ACC112 (cell line): ENCODE data around the gene FUNDC2.
A peak's percentile ranks its signal among the peaks of the same experiment; 100 is the strongest.

Source experiments
- H2AFZ ChIP-seq: fragments of 200-600 bp; sonication (generic); one replicate; pipeline ENCODE4 v1.6.0; 2017; ENCODE audit warnings: antibody characterized with exemption, low read length; ENCODE audit not compliant: unreplicated experiment
- H3K27ac ChIP-seq: fragments of 200-600 bp; sonication (generic); 2 replicates; pipeline ENCODE4 v1.5.1; 2014; ENCODE audit warnings: low read depth, mild to moderate bottlenecking, antibody characterized with exemption, low read length, moderate library complexity
- H3K27me3 ChIP-seq: fragments of 200-600 bp; sonication (generic); 2 replicates; pipeline ENCODE4 v1.6.1; 2014; ENCODE audit warnings: mild to moderate bottlenecking, antibody characterized with exemption, low read length, moderate library complexity, mixed read lengths; ENCODE audit not compliant: insufficient read depth
- H3K36me3 ChIP-seq: fragments of 200-600 bp; sonication (generic); 2 replicates; pipeline ENCODE4 v1.6.1; 2016; ENCODE audit warnings: mild to moderate bottlenecking, antibody characterized with exemption, low read length, moderate library complexity, mixed read lengths; ENCODE audit not compliant: insufficient read depth
- H3K4me1 ChIP-seq: fragments of 200-600 bp; sonication (generic); one replicate; pipeline ENCODE4 v1.6.1; 2016; ENCODE audit warnings: low read length, mixed read lengths; ENCODE audit not compliant: insufficient read depth, unreplicated experiment, control insufficient read depth
- H3K4me3 ChIP-seq: fragments of 200-600 bp; sonication (generic); 2 replicates; pipeline ENCODE4 v1.5.1; 2014; ENCODE audit warnings: mild to moderate bottlenecking, low read depth, low read length
- H3K79me2 ChIP-seq: fragments of 200-600 bp; sonication (generic); one replicate; pipeline ENCODE4 v1.6.0; 2016; ENCODE audit warnings: low read length; ENCODE audit not compliant: control insufficient read depth, unreplicated experiment, insufficient read depth

Gene FUNDC2

GRCh38 chrX:155023907-155024833 is 2.5 kb upstream of the FUNDC2 start:
- Histone ChIP-seq H3K27ac (no peak overlapping the region), H2AFZ (no peak overlapping the region)

GRCh38 chrX:155026420-155026726 is 271 bp upstream of the FUNDC2 start:
- Histone ChIP-seq H3K27ac (peak overlapping the region; percentile 100), H3K4me1 (peaks cover 10% of the 10 kb centered on the region), H3K4me3 (peak overlapping the region; percentile 92), H2AFZ (no peak overlapping the region), H3K27me3 (no peaks in the 10 kb centered on the region), H3K79me2 (peaks cover 15% of the 10 kb centered on the region), H3K36me3 (no peaks in the 10 kb centered on the region)

More at GRCh38 chrX:155023907-155024833, 2.5 kb upstream of the FUNDC2 start:
- Histone ChIP-seq H3K27me3 (no peaks in the 10 kb centered on the region), H3K4me1 (peaks cover 10% of the 10 kb centered on the region), H3K36me3 (no peaks in the 10 kb centered on the region), H3K4me3 (no peak overlapping the region), H3K79me2 (peaks cover 11% of the 10 kb centered on the region)

GRCh38 chrX:155027509-155028066 is 944 bp downstream of the FUNDC2 start:
- H3K79me2 ChIP-seq = peaks cover 19% of the 10 kb centered on the region
- H3K4me1 ChIP-seq = peaks cover 10% of the 10 kb centered on the region
- H3K36me3 ChIP-seq = no peaks in the 10 kb centered on the region
- H2AFZ ChIP-seq = no peak overlapping the region
- no peaks in the 10 kb centered on the region for H3K27me3 ChIP-seq
- H3K4me3 ChIP-seq = peak overlapping the region; percentile 92
- H3K27ac ChIP-seq = peak overlapping the region; percentile 100

- H3K27ac ChIP-seq = peak overlapping the region; percentile 100
- peaks cover 19% of the 10 kb centered on the region for H3K79me2 ChIP-seq
- H2AFZ ChIP-seq = no peak overlapping the region
- no peaks in the 10 kb centered on the region for H3K27me3 ChIP-seq
- H3K4me1 ChIP-seq = peaks cover 10% of the 10 kb centered on the region
- H3K36me3 ChIP-seq = no peaks in the 10 kb centered on the region
- H3K4me3 ChIP-seq = peak overlapping the region; percentile 92
These were observed 1.5 kb downstream of the FUNDC2 start for GRCh38 chrX:155028129-155028528.

- H3K4me3 ChIP-seq = no peak overlapping the region
- no peaks in the 10 kb centered on the region for H3K27me3 ChIP-seq
- H3K27ac ChIP-seq = peak overlapping the region; percentile 100
- H2AFZ ChIP-seq = no peak overlapping the region
- no peaks in the 10 kb centered on the region for H3K36me3 ChIP-seq
- peaks cover 19% of the 10 kb centered on the region for H3K79me2 ChIP-seq
- peaks cover 10% of the 10 kb centered on the region for H3K4me1 ChIP-seq
These were observed 2.2 kb downstream of the FUNDC2 start for GRCh38 chrX:155028877-155029291.

- Histone ChIP-seq H3K4me1 (peaks cover 10% of the 10 kb centered on the region), H3K79me2 (peaks cover 19% of the 10 kb centered on the region), H3K36me3 (peaks cover 9% of the 10 kb centered on the region), H3K4me3 (no peak overlapping the region), H3K27ac (no peak overlapping the region), H3K27me3 (no peaks in the 10 kb centered on the region), H2AFZ (no peak overlapping the region)
These were observed 5.0 kb downstream of the FUNDC2 start for GRCh38 chrX:155031657-155032056.

- no peak overlapping the region for H3K4me3 ChIP-seq
- no peak overlapping the region for H3K27ac ChIP-seq
- no peak overlapping the region for H2AFZ ChIP-seq
- peaks cover 9% of the 10 kb centered on the region for H3K36me3 ChIP-seq
- peaks cover 4% of the 10 kb centered on the region for H3K79me2 ChIP-seq
- H3K4me1 ChIP-seq = no peaks in the 10 kb centered on the region
- no peaks in the 10 kb centered on the region for H3K27me3 ChIP-seq
These were observed 9.0 kb downstream of the FUNDC2 start for GRCh38 chrX:155035688-155036087.

- Histone ChIP-seq H3K36me3 (no peaks in the 10 kb centered on the region), H3K27me3 (no peaks in the 10 kb centered on the region), H3K4me3 (no peak overlapping the region), H3K79me2 (no peaks in the 10 kb centered on the region), H2AFZ (no peak overlapping the region), H3K27ac (no peak overlapping the region), H3K4me1 (no peaks in the 10 kb centered on the region)
These were observed 19.6 kb downstream of the FUNDC2 start for GRCh38 chrX:155046129-155046810.

GRCh38 chrX:155046811-155047528 is 20.3 kb downstream of the FUNDC2 start:
- Histone ChIP-seq H3K27ac (no peak overlapping the region), H3K79me2 (no peaks in the 10 kb centered on the region), H2AFZ (no peak overlapping the region), H3K36me3 (no peaks in the 10 kb centered on the region), H3K27me3 (no peaks in the 10 kb centered on the region), H3K4me1 (no peaks in the 10 kb centered on the region), H3K4me3 (no peak overlapping the region)

GRCh38 chrX:155048977-155049619 is 22.5 kb downstream of the FUNDC2 start:
- Histone ChIP-seq H3K27ac (no peak overlapping the region), H3K4me3 (no peak overlapping the region), H3K36me3 (no peaks in the 10 kb centered on the region), H3K79me2 (no peaks in the 10 kb centered on the region), H2AFZ (no peak overlapping the region), H3K27me3 (no peaks in the 10 kb centered on the region), H3K4me1 (no peaks in the 10 kb centered on the region)
